ENCODE measurements around the gene POPDC3.
"Not testable (repeated sequence)": the region's sequence is repeated elsewhere in the genome, so short reads cannot be mapped to it uniquely, and the experiment has no call there.

POPDC3 gene

DNA sequence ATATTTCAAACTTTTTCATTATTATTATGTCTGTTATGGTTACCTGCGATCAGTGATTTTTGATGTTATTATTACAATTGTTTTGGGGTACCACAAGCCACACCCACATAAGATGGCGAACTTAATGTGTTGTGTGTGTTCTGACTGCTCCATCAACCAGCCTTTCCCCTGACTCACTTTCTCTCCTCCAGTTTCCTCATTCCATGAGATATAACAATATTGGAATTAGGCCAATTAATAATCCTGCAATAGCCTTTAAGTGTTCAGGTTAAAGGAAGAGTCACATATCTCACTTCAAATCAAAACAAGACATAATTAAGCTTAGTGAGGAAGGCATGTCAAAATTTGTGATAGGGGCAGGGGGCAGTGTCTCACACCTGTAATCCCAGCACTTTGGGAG is 16.3 kb upstream of the POPDC3 start:
- in situ Hi-C loops (cut with MboI; ENCODE audit: low sequenced_read_pairs): no loop called here

DNA sequence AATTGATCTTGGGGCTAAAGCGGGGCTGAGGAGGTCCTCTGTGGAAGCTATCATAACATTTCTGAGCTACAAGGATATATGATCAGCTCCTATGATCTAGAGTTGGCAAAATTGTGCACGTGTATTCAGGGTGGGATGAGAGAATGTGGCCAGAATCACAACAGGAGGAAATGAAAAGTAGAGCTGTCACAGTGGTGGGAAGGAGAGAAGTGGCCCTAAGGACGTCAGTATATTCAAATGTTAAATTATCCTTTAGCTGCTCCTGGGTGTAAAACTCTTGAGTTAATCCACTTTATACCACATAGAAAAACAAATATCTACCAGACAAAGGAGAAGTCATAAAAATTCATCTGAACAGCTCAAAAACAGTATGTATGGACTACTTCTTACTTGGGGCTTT is 14.8 kb upstream of the POPDC3 start:
- in situ Hi-C loops (cut with MboI; ENCODE audit: low sequenced_read_pairs): no loop called here

DNA sequence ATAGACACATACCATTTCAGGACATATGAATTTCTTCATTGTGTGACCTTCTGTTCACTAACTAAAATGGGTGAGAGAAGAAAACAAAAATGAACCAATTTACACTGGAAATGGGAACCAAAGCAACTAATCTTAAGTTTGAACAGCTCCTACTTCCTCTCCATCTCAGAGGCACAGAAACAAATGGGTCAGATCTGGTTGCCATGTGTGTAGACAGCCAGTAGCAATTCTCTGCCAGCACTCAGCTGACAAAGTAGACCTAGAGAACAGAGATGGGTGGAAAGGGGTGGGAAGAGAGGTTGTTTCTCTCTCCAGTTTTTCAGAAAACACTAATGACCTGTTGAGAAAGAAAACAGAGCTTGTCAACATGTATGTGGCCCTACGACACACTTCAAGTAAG is 14.3 kb upstream of the POPDC3 start:
- in situ Hi-C loops (cut with MboI; ENCODE audit: low sequenced_read_pairs): no loop called here

DNA sequence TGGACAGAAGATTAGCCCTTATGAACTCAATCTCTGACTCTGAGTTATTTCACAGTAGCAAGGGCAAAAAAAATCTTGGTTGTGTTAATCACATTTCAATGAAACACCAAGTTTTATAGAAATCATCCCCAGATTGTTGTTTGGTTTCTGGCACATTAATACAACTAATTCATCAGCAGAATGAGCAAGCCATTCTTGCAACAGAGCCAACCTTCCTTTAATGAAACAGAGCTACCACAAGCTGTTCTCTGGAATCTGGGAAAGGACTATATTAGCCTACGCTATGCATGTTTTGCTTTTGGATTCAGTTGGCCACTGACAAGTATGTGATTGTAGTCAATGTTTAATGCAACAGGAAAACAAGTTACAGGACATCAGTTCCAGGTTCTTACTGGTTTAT is 13.8 kb upstream of the POPDC3 start:
- in situ Hi-C loops (cut with MboI; ENCODE audit: low sequenced_read_pairs): no loop called here

DNA sequence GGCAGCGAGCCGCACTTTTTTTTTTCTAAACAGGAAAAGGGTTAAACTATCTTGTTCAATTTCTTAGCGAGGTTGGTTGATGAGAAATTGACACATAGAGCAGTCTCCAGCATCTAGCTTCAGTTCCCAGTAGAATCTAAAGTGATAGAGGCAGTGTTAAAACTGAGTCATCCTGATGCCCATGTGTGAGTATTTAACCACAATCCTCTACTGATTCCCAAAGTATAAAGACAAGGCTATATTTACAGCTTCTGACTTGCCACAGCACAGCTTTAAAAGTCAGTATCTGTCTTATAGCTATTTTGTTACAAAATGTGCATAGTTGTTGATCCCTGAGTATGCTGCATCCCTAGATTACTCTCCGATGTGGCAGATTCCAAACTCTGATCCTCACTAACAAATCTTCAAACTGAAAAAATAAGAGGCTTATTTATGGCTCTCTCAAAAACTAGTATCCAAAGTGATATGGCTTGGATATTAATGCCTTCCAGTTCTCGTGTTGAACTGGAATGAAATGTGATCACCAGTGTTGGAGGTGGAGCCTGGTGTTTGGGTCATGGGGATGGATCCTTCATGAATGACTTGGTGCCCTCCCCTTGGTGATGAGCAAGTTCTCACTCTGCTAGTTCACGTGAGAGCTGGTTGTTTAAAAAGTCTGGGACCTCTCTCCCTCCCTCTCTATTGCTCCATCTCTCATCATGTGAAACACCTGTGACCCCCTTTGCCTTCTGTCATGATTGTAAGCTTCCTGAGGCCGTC is 13.1 kb upstream of the POPDC3 start:
- in situ Hi-C loops (cut with MboI; ENCODE audit: low sequenced_read_pairs): no loop called here

DNA sequence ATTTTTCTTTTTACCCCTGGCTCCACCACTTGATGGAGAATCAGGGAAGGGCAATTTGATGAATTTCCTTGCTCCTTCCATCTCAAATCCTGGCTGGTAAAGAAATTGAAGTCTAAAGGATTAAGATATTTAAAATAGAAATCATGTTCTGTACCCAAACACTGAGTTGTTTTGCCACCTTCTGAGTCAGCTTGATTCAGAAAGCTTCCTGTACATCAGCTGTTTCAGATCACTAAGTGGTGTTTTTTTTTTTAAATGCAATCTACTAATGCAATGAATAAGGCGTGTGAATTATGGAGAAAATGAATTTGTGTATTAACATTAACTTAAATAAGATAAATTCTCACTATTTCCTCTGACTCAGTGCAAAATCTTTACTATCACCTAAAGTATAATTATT is 11.5 kb upstream of the POPDC3 start:
- in situ Hi-C loops (cut with MboI; ENCODE audit: low sequenced_read_pairs): no loop called here

DNA sequence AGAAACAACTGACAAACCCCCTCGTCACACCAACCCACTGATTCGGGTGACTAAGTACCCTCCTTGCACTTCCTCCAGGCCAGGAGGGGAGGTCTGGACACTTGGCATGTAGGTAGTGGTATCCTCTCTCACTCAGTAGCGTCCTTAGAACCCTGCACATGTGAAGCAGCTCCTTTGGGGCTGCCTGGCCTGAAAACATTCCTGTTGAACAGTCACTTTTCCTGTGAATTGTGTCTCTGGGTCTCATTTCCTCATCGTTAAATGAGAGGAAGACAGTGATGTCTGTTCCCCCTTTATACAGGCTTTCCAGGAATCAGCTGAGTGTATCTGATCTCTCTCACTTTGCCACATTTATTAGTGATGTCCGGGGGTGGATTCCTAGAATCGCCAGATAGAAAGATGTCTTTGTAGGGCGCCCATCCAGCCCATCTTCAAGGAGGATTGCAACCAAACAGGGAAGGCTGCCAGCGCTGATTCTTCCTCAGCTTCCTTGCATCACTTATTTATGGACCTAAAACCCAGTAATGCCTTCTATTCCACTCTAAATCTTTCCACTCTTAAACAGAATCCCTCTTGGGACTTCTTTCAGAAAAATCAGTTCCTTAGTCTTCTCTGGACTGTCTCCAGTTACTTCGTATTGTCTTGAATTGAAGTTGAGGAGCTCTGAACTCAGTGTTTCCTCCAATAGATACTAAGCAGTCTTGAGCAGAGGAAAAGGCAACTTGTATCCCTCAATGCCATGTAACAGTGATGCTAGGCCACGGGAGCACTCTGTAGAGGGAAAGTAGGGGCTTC is 9.4 kb upstream of the POPDC3 start:
- in situ Hi-C loops (cut with MboI; ENCODE audit: low sequenced_read_pairs): no loop called here

DNA sequence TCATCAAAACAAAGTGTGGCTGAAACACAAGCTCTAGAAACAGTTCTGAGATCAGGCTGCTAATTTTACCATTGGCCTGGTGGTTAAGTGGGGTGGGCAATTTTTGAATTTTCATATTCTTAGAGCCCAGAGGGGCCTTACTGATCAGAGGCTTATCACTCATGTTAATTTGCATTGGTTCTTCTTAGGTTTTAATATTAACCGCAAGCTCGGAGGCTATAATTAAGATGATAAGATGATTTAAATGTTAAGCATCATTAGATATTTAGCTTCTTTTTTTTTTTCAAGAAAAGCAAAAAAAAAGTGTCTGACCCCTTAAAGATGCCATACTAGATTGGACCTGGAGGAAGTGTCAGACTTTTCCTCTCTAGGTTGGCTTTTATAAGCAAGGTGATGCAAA is 8.4 kb upstream of the POPDC3 start:
- in situ Hi-C loops (cut with MboI; ENCODE audit: low sequenced_read_pairs): no loop called here

DNA sequence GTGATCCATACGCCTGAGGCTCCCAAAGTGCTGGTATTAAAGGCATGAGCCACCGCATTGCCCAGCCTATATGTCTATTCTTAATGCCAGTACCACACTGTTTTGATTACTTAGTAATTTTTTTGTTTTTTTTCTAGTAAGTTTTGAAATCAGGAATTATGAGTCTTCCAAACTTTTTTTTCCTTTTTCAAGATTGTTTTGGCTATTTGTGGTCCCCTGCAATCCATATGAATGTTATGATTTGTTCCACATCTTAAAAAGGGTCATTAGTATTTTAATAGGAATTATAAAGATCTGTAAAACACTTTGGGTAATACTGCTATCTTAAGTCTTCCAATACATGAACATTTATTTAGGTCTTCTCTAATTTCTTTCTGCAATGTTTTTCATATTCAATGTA is 6.8 kb upstream of the POPDC3 start:
- in situ Hi-C loops (cut with MboI; ENCODE audit: low sequenced_read_pairs): no loop called here

DNA sequence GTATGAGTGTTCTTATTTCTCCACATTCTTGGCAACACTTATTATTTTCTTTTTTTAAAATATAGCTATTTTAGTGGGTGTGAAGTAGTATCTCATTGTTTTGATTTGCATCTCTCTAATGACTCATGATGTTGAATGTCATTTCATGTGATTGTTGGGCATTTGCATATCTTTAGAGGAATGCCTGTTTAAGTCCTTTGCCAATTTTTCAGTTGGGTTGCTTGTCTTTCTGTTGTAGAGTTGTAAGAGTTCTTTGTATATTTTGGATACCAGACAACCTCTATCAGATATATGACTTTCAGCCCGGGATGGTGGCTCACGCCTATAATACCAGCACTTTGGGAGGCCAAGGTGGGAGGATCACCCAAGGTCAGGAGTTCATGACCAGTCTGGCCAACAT is 5.1 kb upstream of the POPDC3 start:
- in situ Hi-C loops (cut with MboI; ENCODE audit: low sequenced_read_pairs): no loop called here

DNA sequence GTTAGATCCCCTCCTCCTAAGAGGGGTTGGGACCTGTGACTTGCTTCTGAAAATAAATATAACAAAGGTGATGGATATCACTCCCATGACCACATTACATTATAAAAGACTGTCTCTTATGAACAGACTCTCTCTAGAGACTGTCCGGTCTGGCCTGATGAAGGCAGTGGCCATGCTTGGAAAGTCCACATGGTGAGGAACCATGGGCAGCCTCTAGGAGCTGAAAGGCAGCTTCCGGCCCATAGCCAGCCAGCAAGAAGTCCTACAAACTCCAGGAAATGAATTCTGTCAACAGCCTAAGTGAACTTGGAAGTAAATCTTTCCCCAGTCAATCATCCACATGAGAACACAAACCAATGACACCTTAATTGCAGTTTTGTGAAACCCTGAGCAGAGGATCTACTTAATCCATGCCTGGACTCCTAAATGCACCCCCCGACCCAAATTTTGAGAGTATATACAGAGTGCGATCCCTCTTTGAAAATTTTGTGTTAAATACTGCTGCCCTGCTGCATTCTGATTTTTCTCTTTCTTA is 2.2 kb upstream of the POPDC3 start:
- in situ Hi-C loops (cut with MboI; ENCODE audit: low sequenced_read_pairs): no loop called here

DNA sequence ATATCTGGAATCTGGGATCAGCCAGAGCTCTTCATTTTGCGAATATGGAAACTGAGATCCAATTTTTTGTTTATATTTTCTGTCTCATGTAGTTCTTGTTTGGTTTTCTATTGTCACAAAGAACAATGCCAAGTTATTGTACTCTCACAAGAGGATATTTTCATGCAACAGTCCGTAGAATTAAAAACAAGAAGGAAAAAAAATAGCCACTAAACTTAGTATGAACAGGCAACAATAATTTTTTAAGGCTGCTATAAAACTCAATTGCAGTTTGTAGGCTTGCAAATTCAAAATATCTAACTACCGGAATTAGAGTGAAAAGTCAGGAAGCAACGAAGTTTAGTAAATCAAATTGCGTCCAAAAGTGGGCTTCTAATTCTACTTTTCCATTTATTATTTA is 1.2 kb downstream of the POPDC3 start:
- in situ Hi-C loops (cut with MboI; ENCODE audit: low sequenced_read_pairs): no loop called here

DNA sequence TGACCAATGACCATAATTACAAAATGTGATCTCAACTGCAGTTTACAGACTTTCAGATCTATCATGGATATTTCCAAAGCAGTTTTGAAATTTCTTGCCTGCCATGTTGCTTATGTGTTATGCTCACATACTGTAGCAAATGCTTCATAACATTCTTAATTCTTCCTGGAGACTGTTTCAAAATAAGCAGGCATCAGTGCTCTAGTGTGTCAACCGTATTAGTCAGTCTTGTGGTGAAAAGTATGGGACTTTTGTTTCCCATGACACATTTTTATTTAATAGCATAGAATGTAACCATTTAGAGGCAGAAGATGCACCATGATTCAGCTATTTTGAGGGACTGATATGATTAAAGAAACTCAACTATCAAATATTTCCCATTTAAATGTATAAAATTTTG is 1.7 kb downstream of the POPDC3 start:
- in situ Hi-C loops (cut with MboI; ENCODE audit: low sequenced_read_pairs): no loop called here

DNA sequence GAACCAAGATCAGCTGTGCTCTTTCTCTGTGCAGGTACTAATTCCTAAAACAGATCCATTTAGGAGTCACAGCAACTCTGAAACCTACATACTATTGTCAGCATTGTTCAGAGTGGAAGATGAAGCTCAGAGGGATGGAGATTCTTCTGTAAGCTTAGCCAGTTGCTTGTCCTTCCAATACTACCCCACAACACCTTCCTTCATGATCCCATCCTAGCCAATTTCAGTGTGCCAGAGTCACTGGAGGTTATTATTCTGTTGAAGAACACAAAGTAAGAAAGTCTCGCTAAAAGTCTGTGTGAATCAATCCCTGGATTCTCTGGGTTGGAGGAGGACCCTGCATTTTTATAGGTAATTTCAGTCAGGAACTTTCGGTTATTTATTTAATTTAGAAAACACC is 2.3 kb downstream of the POPDC3 start:
- in situ Hi-C loops (cut with MboI; ENCODE audit: low sequenced_read_pairs): no loop called here

DNA sequence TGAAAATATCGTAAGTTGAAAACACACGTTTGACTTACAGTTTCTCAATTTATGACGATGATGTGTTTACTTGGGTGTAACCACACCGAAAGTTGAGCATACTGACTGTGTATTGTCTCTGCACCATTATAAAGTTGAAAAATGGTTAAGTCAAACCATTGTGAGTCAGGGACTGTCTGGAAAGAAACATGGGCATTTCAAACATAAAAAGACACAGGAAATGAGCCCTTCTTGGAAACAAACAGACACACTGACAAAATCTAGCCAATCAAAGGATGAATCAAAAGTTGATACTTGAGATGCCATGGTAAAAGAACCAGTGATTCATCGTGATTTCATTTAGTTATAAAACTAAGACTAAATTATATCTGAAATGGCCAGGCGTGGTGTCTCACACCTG is 5.3 kb downstream of the POPDC3 start:
- in situ Hi-C loops (cut with MboI; ENCODE audit: low sequenced_read_pairs): no loop called here

DNA sequence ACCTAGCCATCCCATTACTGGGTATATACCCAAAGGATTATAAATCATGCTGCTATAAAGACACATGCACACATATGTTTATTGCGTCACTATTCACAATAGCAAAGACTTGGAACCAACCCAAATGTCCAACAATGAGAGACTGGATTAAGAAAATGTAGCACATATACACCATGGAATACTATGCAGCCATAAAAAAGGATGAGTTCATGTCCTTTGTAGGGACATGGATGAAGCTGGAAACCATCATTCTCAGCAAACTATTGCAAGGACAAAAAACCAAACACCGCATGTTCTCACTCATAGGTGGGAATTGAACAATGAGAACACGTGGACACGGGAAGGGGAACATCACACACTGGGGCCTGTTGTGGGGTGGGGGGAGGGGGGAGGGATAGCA is 7.3 kb downstream of the POPDC3 start:
- in situ Hi-C loops (cut with MboI; ENCODE audit: low sequenced_read_pairs): not testable (repeated sequence)

DNA sequence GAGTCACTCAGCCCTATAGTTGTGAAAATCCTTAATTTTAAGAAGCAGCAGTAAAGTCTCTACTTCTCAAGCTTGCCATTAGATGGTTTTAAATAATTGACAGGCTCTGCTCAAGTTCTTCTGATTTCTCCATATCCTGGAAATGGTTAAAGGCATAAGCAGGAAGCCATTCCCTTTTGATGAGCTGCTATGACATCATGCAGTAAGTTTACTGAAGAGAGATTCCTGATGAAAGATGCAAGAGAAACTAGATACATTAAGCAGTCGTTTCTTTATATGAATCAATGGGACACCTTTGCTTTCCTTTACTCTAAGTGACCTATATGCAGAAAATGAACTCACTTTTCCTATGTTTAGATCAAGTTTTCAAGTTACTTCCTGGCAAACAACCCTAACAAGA is 9.8 kb downstream of the POPDC3 start:
- in situ Hi-C loops (cut with MboI; ENCODE audit: low sequenced_read_pairs): no loop called here

DNA sequence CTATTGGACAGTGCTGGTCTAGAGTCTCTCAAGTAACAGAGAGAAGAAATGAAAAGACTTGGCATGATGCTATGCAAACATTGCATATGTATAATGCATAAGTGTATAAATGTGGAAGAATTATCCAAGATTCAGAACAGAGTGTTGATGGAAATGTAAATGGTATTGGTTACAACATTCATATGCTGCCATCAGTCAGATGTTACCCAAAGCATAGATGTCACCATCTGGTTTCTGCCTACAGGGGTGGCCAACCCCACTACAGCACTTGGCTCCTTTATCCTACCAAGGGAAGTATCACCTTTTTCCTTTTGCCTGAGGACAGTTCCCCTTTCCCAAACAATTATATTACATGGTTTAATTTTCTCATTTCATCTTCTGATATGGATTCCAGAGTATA is 11.9 kb downstream of the POPDC3 start:
- in situ Hi-C loops (cut with MboI; ENCODE audit: low sequenced_read_pairs): no loop called here

DNA sequence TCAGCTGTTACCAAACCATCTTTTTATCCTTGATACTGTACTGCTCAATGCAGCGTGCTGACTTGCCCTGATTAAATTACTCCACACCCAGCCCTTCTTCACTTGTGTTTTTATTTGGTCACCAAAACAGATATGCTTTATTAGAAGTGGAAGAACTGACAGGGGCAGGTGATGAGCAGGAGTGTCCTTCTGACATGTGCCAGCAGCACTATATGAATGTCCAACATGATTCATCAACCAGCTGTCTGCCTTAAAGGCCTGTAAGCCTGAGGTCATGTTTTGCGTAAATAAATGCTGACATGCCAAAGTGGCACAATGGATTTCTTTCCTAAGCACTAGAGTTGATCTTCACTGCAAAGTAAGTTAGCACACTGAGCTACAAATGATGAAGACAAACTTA is 15.4 kb downstream of the POPDC3 start:
- in situ Hi-C loops (cut with MboI; ENCODE audit: low sequenced_read_pairs): no loop called here

DNA sequence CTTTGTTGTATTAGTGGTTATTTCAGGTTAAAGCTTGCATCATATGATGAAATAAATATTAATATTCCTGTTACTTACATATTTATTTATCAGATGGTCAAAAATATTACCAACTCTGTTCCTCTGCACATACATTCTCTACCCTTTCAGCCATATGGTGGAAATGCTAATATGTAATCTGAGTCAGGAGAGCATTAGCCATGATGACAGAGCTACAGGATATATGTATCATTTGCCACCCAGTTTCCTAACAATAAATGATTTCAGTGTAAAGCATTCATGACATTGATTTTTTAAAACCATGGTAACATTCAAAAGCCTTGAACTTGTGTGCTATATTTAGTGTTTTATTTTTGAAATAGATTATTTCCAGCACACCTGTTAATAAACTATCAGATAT is 16.6 kb downstream of the POPDC3 start:
- in situ Hi-C loops (cut with MboI; ENCODE audit: low sequenced_read_pairs): no loop called here

DNA sequence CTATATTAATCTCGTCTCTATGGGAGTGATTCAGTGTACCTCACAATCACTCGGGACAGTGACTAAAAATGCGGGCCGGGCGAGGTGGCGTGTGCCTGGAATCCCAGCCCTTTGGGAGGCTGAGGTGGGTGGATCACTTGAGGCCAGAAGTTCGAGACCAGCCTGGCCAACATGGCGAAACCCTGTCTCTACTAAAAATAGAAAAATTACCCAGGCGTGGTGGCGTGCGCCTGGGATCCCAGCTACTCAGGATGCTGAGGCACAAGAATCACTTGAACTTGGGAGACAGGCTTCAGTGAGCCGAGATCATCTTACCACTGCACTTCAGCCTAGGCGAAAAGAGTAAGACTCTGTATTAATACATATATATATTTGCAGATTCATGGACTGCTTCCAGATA is 17.4 kb downstream of the POPDC3 start:
- in situ Hi-C loops (cut with MboI; ENCODE audit: low sequenced_read_pairs): no loop called here

DNA sequence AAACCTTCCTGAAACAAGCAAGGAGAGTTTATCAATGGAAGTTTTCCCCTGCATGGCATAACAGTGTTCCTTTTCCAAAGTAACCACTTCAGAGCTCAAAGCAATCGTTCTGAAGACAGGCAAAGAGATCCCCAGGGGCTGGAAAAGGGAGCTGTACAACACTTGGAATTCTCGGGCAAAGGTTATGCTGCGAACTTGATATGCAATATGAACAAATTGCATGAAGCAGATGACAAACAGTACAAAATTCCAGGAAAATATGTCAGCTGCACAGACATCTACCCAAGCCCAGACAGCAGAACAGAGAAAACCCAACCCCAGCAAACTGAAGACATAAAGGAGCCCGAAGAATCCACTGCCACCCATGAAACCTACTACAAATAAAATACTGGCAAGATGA is 18.4 kb downstream of the POPDC3 start:
- in situ Hi-C loops (cut with MboI; ENCODE audit: low sequenced_read_pairs): no loop called here
